Measurements from ENCODE around the gene CCNL1.
"Not testable (repeated sequence)": the region's sequence is repeated elsewhere in the genome, so short reads cannot be mapped to it uniquely, and the experiment has no call there.

The CCNL1 gene

DNA sequence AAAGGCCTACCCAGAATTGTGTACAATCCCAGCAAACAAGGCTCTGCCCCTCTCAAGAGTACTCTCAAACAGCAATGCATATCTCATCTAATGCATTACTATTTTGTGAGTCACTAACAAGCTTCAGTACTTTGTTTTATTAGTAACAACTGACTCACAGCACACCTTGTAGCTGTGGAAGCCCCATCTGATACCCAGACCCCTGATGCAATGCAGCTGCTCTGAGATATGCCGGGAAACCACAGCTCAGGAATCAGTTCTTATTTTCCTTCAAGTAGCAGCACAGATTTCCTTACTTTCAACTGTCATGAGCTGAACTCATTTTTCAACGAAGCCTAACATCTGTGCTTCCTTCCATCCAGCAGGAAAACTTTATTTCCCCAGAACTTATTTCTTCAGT lies 37.8 kb downstream of the CCNL1 start:
- no peak for DNase-seq

DNA sequence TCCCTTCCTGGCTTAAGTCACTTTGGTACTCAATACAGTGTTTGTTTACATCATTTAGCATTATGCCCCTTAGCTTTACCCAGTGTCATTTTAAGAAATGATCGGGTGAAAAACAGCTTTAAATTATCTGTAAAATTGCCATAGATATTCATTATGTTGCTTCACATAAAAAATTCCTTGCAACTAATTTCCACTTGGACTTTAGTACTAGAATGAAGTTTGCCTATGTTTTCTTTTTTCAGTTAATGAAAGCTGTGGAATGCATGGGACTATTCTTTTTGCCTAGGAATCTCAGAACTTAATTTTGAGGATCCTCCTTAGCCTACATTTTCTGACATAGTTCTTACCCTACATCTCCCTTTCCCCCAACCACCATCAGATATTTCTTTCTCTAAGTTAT lies 38.4 kb downstream of the CCNL1 start:
- DNase-seq, result no peak

DNA sequence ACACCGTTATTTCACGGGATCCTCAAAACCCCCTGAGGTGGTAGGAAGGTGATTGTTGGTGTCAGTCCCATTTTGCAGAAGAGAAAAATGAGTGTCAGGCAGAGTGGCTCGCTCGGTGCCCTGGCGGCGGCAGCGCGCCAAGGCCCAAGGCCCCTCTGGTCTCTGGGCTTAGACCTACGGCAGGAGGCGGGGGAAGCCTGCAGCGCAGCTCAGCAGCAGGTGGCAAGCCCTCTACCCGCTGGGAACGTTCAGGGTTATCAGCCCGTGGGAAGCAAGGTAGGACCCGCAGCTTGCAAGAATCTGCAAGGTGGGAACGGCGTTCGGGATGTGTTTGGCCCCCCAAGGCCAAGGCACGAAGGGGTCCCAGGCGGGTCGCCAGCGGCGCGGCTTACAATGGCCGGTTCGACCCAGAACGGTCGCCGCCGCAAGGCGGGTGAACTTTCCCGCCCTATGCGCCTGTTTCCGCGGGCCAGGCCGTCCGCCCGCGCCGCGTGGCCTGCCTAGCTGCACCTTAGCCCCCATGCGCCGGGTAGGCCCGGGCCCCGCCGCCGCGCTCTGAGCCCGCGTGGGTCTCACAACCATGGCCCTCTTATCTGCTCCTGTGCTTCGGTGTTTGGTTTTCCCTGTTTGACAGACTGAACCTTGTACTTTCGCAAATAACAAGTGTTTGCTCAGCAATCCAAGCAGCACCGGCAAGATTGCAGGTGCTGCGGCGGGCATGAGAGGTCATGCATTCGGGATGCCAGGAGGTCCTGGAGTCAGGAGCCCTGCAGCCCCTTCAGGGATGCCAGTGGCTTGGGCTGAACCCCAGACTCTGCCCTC lies 39.7 kb downstream of the CCNL1 start:
- peak; percentile 64 to 66 for DNase-seq

DNA sequence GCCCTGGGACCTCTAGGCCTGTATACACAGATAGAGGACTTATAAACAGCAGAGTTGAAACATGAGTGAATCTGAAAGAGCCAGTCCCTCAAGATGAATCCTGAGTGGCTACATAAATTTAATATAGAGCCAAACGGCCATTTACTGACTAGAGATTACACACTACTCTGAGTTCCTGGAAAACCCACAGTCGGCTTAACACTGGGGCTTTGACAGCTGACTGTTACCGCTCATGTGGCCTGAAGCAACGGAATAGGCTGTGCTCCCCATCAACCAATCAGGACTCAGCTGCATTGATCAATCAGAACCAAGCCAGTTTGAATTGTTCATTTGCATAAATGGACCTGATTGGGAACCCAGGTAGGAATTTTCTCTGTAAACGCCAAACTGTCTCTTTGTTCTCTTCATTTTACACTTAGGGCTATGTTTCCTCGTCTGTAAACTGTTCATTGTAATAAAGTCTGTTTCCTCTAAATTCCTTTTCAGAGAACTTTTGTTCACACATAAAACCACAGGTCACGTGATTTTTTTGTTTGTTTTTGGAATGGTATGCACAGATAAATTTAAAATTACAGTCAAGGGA lies 40.5 kb downstream of the CCNL1 start:
- peak; percentile 76 to 83 for DNase-seq

DNA sequence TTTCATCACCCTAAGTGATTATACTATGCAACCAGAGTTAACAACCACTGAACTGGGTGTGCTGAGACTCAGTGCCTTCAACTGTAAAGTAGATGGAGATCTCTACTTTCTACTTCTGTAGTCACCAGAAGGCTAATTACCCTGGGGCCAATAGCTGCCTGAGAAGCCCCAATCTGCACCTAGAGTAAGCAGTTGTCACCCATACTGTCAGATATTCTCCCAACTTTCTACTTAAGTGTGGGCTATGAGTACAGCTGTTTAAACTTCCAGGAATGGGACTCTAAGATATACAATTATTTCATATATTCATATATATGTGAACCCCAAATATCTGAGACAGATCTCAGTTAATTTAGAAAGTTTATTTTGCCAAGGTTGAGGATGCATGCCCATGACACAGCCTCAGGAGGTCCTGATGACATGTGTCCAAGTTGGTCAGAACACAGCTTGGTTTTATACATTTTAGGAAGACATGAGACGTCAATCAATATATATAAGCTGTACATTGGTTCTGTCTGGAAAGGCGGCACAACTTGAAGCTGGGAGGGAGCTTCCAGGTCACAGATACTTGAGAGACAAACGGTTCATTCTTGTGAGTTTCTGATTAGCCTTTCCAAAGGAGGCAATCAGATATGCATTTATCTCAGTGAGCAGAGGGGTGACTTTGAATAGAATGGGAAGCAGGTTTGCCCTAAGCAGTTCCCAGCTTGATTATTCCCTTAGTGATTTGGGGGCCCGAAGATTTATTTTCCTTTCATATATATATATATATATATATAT lies 41.9 kb downstream of the CCNL1 start:
- no peak for DNase-seq

DNA sequence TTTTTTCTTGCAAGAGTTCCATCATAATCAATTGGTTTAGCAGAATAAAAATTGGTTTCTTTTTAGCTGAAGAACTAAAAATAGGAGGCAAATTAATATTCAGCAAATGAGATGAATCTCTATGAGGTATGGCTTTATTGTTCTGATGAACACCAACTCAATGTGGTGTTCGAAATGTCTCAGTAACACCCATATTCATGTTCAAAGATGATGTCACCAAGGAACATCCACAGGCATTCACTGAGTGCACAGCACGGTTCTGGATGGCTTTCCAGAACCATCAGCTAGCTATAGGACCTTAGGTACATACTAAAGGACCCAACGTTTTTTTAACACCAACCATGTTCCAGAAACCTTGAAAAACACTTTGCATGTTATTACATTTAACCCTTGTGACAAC lies 42.7 kb downstream of the CCNL1 start:
- no peak for DNase-seq

DNA sequence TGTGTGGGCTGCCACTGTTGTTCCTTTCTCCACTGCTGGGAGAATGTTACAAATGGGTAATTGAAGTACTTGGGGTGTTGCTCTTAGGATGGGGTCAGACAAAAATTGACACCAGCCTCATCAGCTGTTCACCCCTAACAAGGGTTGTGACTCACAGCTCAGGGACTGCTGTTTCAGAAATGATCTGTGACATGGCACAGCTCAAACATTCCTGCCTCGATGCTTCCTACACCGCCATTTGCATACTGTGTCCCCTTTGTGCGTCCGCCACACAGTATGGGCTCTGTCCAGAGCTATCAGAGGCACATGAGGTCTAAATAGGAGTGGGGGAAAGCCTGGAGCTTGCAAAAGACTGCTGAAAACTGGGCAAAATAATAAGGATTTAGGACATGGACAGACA lies 43.9 kb downstream of the CCNL1 start:
- DNase-seq, result no peak

DNA sequence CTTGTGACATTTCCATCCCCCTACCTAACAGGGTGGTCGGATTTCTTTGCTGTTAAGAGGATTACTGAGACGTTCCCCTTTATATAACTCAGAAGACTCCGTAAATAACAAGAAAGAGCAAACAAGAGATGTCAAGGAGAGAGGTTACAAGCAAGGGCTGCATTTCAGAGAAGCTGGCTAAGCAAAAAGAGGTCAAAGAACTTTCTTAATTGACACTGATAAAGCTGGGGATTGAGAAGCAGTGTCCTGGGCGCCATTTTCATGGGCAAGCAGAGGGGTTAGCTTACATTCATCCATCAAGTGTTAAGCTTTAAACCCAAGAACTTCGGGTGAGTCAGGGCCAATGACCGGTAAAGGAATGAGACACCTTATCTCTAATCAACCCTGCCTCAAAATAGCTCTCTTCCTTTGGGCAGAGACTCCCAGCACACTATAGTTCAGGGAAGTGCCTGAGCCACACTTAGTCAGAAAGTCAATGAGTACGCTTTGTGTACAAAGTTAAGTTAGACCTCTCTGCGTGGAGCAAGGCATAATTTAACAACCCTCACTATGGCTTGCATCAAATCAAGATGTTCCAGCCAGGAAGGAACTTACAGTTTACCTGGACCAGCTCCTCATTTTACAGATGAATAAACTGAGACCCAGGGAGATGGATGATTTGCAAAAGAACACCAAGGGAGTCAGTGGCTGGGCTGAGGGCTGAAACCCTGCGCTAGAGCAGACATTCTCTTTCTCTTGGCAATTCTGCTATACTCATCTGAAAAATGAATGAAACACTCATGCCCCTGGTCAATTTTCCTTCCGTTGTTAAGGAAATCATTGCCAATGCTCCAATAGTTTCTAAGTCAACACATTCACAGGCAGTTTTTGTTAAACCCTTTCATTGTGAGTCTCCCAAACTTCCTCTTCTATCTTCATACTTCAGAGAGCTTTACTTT lies 44.6 kb downstream of the CCNL1 start:
- DNase-seq, result no peak

DNA sequence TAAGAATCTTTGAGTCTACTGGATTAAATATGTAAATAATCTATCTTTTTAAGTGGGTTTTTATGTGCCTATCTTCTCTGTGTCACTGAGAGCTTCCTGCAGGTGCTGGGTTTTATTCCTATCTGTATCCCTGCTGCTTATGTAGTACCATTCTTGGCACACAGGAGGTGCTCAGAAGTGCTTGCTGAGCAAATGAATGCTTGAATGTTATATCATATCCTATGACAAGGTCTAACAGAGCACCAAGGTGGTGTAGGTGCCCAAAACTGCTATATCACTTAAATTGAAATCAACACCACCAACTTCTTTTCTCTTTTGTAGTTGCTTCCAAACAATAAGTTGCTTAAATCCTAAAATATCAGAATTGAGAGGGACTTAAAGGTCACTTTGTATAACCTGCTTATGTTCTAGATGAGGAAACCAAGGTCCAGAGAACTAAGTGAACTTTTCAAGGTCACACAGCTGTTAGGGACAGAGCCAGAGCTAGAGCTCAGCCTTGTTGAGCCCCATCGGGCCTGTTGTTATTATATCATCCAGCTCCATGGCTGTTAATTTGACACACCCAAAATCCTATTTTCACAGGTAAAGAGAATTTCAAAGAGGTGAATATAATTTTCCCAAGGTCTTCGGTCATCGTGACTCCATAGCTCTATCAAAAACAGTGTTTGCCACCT lies 46.0 kb downstream of the CCNL1 start:
- no peak for DNase-seq

DNA sequence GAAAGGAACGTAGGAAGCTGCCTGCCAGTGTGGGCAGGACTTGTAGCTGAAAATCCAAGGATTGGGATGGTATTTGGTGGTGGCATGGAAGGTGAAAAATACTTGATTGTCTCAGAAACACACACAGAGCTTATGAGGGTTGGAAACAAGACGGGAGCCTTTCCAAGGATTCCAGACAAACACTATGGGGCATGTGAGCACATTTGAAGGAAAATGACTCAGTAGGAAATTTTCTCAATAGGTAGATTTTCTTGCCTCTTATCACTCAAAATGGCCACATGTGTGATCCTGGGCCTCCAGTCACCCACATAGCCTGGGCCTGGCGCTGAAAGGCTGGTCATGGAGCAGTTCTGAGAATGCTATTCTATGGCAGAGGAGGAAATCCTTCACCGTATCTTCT lies 47.4 kb downstream of the CCNL1 start:
- no peak for DNase-seq

DNA sequence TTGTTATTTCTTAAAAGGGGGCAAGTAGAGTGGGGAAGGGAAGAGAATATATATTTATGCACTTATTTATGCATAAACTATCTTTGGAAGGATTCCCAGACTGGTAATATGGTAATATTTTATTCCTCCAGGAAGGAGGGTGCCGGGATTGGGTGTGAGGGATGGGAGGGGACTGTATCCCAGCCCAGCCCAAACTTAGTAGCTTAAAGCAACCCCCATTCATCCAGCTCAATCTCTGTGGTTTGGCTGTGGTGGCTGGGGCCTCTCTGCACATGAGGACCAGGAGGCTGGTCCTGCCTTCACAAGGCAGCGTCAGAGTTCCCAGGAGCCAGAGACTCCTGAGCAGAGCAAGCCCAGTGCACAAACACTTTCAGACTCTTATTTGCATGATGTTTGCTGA lies 48.4 kb downstream of the CCNL1 start:
- DNase-seq, result no peak

DNA sequence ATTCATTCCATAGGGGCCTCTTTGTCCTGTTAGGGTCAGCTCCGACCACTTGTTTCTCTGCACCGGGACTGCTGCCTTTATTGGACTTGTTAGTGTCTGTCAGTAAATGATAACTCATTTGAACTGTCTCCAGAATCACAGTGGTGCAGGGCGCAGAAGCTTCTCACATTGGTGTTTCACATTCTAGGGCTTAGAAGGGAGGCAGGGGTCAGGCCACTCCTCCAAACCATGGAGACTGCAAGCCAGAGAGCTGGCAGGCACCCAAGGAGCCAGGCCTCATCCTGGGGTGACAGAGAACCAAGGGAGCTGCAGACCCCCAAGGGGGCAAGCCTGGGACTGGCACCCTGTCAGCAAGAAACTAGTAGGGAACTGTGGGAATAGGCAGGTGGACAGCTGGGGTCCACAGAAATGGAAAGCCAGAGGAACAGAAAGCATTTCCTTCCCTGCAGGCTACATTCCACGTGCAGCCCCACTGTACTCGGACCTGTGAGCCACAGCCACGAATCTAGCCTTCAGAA lies 49.1 kb downstream of the CCNL1 start:
- DNase-seq, result no peak

DNA sequence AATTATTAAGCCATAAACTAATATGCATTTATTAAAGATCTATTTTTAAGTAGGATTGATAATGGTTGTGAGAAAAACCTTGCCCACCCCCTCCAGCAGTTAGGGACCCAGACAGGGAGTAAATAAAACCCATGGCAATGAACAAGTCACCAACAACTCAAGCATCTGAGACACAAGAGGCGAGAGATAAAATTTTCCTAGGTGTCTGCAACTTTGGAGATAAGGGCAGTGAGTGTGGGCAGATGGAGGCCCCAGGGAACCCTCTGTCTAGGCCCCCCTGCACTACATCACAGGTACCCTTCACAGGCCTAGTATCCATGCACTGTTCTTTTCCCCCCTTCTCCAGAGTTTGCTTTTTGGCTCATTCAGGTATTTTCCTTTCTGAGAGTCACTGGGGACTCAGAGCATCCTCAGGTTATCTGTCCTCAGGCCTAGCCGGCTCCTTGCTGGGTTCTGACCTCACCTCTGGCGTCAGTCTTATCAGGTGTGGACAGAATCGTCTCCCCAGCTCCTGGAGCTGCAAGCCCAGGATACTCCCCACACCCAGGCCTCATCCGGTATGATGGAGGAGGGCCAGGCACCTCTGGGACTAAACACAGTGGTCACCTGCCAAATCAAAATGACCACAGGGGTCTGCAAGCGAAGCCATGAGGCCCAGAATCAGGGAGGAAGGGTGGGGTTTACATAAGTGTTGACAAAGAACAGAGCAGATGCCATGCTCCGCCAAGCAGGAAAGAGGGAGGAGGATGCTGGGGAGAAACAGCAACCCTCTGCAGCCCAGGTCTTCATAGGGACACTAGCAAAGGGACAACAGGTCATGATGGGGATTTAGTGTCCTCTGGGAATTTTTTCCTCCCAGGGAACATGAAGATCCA lies 50.4 kb downstream of the CCNL1 start:
- DNase-seq, result no peak

DNA sequence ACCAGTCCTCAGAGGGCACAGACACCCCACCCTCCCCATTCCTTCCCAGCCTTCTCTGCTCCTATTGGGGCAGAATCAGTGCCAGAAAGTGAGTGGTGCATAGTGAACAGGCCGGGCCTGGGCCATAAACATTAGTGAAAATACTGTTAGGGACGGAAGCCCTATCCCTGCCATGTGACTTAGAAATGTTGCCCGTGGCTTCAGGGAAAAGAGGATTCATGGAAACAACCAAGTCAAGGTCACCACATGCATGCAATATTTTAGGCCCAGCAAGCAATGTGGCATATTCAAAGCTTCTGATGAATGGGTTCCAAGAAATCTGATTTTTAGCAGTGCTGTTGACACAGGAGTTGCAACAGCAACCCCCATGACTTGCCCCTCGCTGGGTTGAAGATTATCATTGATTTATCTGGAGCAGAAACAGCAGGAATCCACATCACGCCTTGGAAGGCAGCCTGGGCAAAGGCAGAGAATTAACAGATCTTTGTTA lies 52.3 kb downstream of the CCNL1 start:
- DNase-seq, result no peak

DNA sequence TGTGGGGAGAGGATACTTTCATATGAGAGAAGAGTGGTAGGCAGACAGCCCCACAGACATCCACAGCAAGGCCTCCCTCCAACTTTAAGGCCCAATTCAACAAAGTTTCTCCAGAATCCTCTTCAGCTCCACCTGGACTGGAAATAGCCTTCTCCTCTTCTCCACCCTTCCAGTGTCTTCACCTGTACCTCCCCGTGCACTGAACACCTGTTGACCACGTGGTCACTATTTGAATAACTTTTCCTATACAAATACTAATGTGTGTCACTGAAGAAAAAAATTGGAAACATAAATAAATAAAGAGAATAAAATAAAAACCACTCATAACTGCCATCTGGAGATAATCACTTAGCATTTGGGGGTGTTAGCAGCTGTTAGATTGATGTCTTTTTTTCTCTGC lies 52.9 kb downstream of the CCNL1 start:
- no peak for DNase-seq

DNA sequence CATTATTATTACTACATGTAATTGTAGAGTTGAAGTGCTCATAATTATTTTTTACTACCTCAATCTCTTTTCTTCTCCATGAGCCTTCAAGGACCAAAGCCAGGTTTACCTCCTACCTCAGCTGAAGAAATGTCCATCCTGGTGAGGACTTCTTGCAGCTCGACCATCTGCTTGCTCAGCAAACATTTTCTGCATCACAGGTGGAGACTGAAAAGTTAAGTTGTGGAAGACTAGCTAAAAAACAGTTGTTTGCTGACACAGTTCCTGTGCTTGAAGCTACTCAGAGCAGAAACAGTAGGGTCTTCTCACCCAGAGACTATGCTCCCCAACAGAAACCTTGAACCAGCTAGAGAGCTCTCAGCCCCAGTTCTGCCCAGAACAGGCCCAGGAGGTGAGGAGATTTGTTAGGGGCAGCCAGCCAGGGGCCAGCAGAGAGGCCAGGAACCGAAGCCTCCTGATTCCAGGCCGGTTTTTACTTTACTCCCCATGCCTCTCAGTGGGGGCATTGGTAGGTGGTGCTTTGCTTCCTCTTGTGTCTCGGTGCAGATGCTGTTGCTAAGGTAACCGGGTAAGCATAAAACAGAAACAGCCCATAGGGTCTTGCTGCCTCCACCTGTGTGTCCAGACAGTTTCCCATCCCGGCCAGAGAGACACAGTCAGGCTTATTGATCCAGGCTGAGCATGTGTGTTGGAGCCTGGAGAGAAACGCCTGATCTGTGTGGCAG lies 54.9 kb downstream of the CCNL1 start:
- no peak for DNase-seq

DNA sequence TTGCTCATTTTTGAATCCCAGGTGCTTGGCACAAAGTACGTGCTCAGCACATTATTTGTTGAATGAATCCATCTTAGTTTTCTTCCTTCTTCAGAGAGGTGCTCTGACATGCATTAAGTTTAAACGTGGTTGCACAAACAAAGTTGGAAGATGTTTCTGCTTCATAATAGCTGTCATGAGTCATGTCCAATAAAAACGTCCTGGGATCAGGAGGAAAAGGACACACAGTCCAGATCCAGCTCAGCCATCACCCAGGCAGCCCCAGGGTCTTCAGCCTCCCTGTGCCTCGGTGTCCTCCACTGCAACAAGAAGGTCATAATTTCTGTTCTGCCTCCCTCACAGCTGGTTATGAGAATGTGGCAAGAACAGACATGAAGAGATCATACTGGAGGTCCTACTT lies 55.4 kb downstream of the CCNL1 start:
- no peak for DNase-seq

DNA sequence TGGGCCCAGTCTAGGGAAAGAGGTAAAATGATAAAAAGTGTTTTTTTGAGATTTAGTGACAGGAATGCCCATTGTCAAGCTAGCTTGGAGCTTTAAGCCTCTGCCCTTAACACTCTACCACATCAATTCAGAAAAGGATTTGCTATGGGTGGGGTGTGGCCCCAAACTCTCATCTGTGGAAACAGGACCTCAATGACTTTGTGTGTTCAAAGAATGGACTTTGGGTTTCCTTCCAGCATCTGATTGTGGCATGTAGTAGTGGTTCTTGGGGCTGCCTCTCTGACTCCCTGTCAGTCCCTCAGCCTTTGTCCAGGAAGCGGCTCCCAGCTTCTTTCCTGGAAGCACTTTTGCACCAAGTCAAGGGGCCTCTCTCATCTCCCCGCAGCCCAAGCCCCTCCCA lies 56.1 kb downstream of the CCNL1 start:
- DNase-seq, result no peak

DNA sequence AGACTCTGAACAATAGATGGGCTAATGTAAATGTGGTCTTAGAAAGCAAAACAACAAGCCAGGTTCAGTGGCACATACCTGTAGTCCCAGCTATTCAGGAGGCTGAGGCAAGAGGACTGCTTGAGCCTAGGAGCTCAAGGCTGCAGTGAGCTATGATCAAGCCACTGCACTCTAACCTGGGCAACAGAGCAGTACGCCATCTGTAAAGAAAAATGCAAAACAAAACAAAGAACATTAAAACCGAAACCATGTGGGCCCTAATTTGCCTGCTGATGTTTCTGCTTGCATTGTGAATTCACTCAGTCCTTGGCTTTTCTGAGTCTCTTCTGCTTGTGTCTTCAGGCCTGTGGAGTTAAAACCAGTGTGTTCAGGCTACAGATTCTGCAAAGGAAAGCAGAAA lies 56.7 kb downstream of the CCNL1 start:
- no peak for DNase-seq

DNA sequence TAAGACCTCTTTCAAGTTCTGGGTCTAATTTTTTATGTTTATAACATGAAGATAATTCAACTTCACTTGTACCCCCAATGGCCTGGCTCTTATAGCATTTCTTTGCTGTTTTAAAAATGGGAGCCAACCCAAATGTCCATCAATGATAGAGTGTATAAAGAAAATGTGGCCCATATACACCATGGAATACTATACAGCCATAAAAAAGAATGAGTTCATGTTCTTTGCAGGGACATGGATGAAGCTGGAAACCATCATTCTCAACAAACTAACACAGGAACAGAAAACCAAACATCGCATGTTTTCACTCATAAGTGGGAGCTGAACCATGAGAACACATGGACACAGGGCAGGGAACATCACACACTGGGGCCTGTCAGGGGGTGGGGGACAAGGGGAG lies 57.4 kb downstream of the CCNL1 start:
- DNase-seq, result not testable (repeated sequence)

All from SHP77 (cell line).